ENCODE data around the gene PCNA.

DNA sequence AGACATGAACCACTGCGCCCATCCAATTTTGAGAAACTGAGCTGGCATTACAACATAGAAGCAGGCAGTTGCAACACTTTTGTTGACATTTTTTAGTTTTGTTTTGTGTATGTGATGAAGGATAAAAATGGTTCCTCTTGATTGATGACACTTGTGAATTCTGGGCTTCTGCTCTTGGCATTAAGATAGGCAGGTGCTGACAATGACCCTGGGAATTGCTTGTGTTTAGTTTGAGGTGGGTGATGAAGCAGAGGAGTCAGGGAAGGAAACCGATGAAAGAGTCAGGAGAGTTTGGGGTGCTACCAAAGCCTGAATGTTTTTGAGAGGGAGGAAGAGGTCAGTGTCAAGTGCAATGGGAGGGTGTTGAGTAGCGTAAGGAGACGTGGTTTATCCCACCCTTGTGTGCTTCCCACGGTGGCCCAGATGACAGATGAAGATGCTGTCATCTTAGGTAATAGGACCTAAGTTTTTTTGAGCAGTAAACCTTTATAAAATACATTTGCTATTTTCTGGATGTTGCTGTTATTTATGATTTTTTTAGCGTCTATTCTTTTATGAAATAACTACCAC is 26.4 kb upstream of the PCNA start:
- TF ChIP-seq, protein P1, sequence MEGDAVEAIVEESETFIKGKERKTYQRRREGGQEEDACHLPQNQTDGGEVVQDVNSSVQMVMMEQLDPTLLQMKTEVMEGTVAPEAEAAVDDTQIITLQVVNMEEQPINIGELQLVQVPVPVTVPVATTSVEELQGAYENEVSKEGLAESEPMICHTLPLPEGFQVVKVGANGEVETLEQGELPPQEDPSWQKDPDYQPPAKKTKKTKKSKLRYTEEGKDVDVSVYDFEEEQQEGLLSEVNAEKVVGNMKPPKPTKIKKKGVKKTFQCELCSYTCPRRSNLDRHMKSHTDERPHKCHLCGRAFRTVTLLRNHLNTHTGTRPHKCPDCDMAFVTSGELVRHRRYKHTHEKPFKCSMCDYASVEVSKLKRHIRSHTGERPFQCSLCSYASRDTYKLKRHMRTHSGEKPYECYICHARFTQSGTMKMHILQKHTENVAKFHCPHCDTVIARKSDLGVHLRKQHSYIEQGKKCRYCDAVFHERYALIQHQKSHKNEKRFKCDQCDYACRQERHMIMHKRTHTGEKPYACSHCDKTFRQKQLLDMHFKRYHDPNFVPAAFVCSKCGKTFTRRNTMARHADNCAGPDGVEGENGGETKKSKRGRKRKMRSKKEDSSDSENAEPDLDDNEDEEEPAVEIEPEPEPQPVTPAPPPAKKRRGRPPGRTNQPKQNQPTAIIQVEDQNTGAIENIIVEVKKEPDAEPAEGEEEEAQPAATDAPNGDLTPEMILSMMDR (IDR thresholded peaks at IDR 0.05): no peak
- TF ChIP-seq POLR2A (IDR thresholded peaks at IDR 0.05): no peak

Data from adrenal gland (tissue), 5 donors.